Lower lobe of right lung (tissue), 2 donors: Measurements from ENCODE around the gene SND1. TPM values are rescaled to one million over a fixed set of nuclear protein-coding genes. Genes with fewer than 3 reads are reported as not detected.

ENCODE experiments used
- ATAC-seq, 2 donors: fragments of 200-7000 bp; cut with Tn5 transposase; one replicate each; pipeline ENCODE4 v1.9.1; 2020 to 2022; ENCODE audit warnings: mild to moderate bottlenecking in 2 of 2, moderate library complexity in 2 of 2
- DNase-seq: peaks from one replicate; pipeline ENCODE4 v3.0.0-alpha.2; 2020
- H3K27ac ChIP-seq: fragments of 200-600 bp; one replicate; pipeline ENCODE4 v1.8.0; 2022
- H3K27me3 ChIP-seq: fragments of 200-600 bp; one replicate; pipeline ENCODE4 v1.8.0; 2022; ENCODE audit warnings: low read depth
- H3K36me3 ChIP-seq: fragments of 200-600 bp; one replicate; pipeline ENCODE4 v1.8.0; 2022; ENCODE audit warnings: mild to moderate bottlenecking
- H3K4me1 ChIP-seq: fragments of 200-600 bp; one replicate; pipeline ENCODE4 v1.8.0; 2022
- H3K4me3 ChIP-seq: fragments of 200-600 bp; one replicate; pipeline ENCODE4 v1.8.0; 2022; ENCODE audit warnings: mild to moderate bottlenecking
- H3K9me3 ChIP-seq: fragments of 200-600 bp; one replicate; pipeline ENCODE4 v1.8.0; 2022
- CTCF ChIP-seq: fragments of 200-600 bp; IDR thresholded peaks from one replicate; pipeline ENCODE4 v1.8.0; 2022; ENCODE audit warnings: antibody characterized with exemption, mild to moderate bottlenecking
- intact Hi-C: fragments of 100-400 bp; cut with DNase I; formaldehyde crosslinking; loops from one replicate; pipeline ENCODE4 v1.11.0; 2022
- total RNA-seq: library from RNA; stranded (reverse); fragmentation: NEBNext Ultra II Directional; extraction: Animal tissue kit (Norgen Biotek cat#: 25700); gene quantifications from one replicate; pipeline ENCODE4 v1.2.1, GENCODE V29; 2021
- donor health status: DM: no; HTN: yes; CAD: no; lungs with severe emphysema.

The SND1 gene
- total RNA-seq, 1 donor from 2014 or later = 142 TPM

- peaks cover 3% of the 10 kb centered on the region for H3K4me1 ChIP-seq
- DNase-seq = no peak
- intact Hi-C loops = no loop called here
Observed at GRCh38 chr7:127882313-127882920, 230.4 kb downstream of the SND1 start.

GRCh38 chr7:127884066-127884559 lies 232.1 kb downstream of the SND1 start:
- Histone ChIP-seq H3K36me3 (peaks cover 16% of the 10 kb centered on the region), H3K27ac (no peak overlapping the region), H3K4me3 (no peak overlapping the region), H3K9me3 (no peaks in the 10 kb centered on the region), H3K27me3 (no peaks in the 10 kb centered on the region), H3K4me1 (peaks cover 3% of the 10 kb centered on the region)
- ATAC-seq (no peak), DNase-seq (no peak)
- TF ChIP-seq CTCF = peak; percentile 7
- intact Hi-C loops = no loop called here

More at GRCh38 chr7:127882313-127882920, 230.4 kb downstream of the SND1 start:
- no peak for TF ChIP-seq CTCF
- no peak overlapping the region for H3K27ac ChIP-seq
- no peaks in the 10 kb centered on the region for H3K9me3 ChIP-seq
- no peaks in the 10 kb centered on the region for H3K27me3 ChIP-seq
- ATAC-seq = no peak
- no peak overlapping the region for H3K4me3 ChIP-seq
- no peaks in the 10 kb centered on the region for H3K36me3 ChIP-seq

GRCh38 chr7:127885222-127885772 lies 233.3 kb downstream of the SND1 start:
- Histone ChIP-seq H3K27me3 (no peaks in the 10 kb centered on the region), H3K36me3 (peaks cover 18% of the 10 kb centered on the region), H3K9me3 (no peaks in the 10 kb centered on the region), H3K4me1 (peaks cover 3% of the 10 kb centered on the region), H3K4me3 (no peak overlapping the region), H3K27ac (no peak overlapping the region)
- intact Hi-C loops = no loop called here
- TF ChIP-seq CTCF = no peak
- ATAC-seq (no peak), DNase-seq (no peak)

GRCh38 chr7:127885843-127886242 lies 233.8 kb downstream of the SND1 start:
- H3K27ac ChIP-seq = no peak overlapping the region
- no peak overlapping the region for H3K4me3 ChIP-seq
- H3K27me3 ChIP-seq = no peaks in the 10 kb centered on the region
- H3K4me1 ChIP-seq = peaks cover 3% of the 10 kb centered on the region
- intact Hi-C loops = no loop called here
- no peak for TF ChIP-seq CTCF
- H3K36me3 ChIP-seq = peaks cover 18% of the 10 kb centered on the region
- H3K9me3 ChIP-seq = no peaks in the 10 kb centered on the region
- ATAC-seq (peak in 1 of 2 donors; percentile 24), DNase-seq (no peak)

- Histone ChIP-seq H3K27me3 (no peaks in the 10 kb centered on the region), H3K4me1 (peaks cover 5% of the 10 kb centered on the region), H3K27ac (no peak overlapping the region), H3K36me3 (peaks cover 18% of the 10 kb centered on the region), H3K9me3 (no peaks in the 10 kb centered on the region), H3K4me3 (no peak overlapping the region)
- no peak for TF ChIP-seq CTCF
- intact Hi-C loops = no loop called here
- ATAC-seq = no peak
- no peak for DNase-seq
Observed at GRCh38 chr7:127886248-127886647, 234.3 kb downstream of the SND1 start.
